Measurements from ENCODE around the gene CARMIL1.

The CARMIL1 gene

DNA sequence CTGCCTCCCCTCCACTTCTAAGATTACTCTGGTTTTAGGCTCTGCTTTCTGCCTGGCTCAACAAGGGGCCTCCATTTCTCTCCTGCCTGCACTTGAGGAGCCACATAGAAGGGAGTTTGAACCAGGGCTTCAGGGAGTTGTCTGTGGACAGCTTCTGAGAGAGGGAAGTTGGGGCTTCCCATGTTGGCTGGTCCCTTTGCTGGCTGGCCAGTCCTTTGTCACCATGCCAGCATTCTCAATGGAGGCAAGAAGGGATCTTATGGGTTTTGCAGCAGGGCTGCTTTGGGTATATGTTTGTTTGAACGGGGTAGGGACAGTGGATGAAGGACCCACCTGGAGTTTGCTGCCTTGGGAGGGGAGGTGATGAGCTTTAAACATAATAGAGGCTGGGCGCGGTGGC lies 124.9 kb downstream of the CARMIL1 start:
- no peak for DNase-seq (ENCODE audit: low read depth in 2 of 2, low spot score in 1 of 2)

DNA sequence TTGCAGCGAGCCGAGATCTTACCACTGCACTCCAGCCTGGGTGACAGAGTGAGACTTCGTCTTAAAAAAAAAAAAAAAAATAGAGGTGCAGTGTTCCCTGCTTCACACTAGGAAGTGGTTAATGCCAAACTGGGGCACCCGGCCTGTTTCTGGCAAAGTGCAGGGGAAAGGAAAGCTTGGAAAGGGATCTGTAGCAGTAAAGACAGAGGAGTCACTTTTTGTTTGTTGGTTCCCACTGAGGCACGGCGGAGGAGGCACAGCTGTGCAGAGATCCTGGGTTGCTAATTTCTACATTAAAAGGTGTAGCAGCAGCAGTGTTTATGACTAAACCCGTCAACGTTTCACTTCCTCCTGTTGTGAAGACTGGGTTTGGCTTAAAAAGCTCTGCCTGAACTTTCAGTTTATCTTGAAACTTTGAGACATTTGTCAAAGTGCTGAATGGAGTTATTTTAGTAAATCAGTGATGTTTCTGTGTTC lies 125.6 kb downstream of the CARMIL1 start:
- peak in 1 of 2 donors; percentile 8 for DNase-seq (ENCODE audit: low read depth in 2 of 2, low spot score in 1 of 2)

DNA sequence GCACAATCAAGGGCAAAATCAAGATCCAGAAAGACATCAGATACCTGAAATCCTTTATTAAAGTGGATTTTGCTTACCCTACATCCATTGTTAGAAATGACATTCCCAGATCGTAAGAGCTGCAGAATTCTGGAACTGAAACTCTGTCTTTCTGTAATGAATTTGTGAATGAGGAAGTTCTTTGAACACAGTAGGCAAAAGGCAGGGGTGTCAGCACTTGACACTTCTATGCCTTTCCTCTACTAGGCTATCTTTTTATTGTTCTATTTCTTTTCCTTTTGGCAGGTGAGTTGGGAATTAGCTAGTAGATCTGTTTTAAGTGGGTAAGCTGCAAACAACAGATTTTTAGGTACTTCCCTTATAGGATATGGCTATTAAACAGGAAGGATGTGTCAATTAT lies 126.3 kb downstream of the CARMIL1 start:
- DNase-seq (ENCODE audit: low read depth in 2 of 2, low spot score in 1 of 2), result no peak

DNA sequence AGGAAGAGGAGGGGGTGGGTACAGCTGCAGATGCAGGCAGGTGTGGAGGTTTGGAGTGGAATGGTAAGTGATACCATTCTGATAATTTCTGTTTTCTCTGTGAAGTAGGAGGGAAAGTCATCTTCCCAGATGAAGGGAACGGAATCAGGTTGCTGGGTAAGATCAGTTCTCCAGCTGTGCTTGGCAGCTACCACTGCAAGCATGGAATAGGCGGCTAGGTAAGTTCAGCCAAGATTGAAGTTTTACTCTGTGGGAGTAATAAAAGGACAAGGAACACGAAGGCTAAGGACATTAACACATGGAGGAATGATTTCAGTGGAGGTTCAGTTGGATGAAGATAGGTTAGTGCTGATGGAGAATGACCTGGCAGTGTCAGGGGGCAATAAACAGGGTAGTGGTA lies 128.3 kb downstream of the CARMIL1 start:
- no peak for DNase-seq (ENCODE audit: low read depth in 2 of 2, low spot score in 1 of 2)

GRCh38 chr6:25410102-25410501 lies 130.9 kb downstream of the CARMIL1 start:
- no peak for DNase-seq (ENCODE audit: low read depth in 2 of 2, low spot score in 1 of 2)

- DNase-seq (ENCODE audit: low read depth in 2 of 2, low spot score in 1 of 2), result no peak
Measured at GRCh38 chr6:25411316-25411950, 132.3 kb downstream of the CARMIL1 start.

DNA sequence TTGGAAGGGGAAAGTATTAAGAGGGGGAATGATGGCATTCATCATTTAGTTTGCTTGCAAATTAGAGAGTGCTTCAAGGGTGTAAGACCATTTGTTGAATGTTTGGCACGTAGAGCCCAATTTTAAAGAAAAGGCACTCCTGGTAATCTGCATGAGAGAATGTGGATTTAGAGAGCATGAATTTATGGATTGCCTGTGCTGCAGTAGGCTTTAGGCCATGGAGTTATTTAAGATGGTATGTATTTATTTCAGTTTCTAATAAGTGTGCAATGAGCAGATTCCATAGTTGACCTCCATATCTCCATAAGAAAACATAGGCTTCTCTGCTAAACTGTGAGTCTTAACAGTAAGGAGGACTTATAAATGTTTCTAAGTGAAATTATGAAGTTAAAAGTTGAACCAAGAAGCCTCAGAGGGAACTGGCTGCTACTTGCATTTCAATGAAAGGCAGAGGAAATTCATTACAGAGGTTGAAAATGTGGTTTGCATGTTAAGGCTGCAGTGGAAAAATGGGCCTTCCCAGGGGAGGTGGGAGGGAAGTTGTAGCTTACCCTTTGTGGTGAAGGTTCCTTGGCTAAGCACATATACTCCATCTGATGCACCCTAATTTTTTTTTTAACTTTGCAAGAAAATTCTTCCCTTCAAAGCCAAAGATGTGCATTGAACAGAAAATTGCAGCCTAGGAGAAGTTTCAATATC lies 134.2 kb downstream of the CARMIL1 start:
- no peak for DNase-seq (ENCODE audit: low read depth in 2 of 2, low spot score in 1 of 2)

DNA sequence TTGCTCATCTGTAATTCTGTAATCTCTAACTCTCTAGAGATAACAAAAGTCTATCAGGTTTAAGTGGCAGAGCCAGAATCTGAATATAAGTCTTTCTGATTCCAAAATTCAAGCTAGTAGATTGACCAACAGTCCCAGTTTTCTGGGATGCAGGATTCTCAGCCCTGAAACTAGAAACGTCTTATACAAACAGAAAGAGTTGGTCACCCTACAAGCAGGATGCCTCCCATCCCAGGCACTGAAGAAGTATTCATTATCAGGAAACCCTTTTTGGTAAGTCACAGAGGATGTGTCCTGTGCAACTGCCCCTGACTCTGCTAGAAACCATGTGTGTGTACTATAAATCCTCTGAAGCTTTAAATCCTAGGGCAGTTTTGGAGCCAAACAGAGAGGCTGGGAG lies 135.0 kb downstream of the CARMIL1 start:
- DNase-seq (ENCODE audit: low read depth in 2 of 2, low spot score in 1 of 2), result no peak

DNA sequence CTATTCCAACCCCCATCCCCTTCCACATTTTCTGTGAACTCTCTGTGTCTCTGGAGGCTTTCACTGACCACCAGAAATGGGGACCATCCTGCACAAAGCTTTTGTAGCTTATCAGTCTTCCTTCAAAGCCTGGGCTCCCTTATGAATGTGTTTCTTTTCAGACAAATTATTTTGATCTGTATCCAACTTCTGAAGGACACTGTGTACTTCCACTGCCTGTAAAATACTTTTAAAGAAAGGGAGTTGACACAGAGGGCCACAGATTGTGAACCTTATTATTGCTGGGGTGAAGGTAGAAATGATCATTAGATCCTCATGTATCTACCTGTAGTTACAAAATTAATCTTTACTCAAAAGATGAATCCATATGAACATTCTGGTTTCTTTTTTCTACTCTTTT lies 135.6 kb downstream of the CARMIL1 start:
- DNase-seq (ENCODE audit: low read depth in 2 of 2, low spot score in 1 of 2), result no peak

DNA sequence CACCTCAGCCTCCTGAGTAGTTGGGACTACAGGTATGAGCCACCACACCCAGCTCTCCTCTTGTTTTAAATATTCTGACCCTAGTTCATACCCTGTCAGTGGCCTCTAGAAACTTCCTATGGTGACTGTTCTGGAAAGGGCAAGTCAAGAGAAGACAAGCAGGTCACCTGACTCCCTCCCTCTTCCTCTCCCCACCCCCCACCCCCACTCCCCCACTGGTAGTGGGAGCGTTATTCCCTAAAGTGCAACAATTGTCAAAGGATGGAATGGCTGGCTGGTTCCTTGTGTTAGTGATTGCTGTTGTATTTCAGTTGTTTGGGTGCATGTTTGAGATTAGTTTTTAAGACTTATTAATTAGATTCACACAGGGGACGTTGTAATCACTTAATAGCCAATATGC lies 136.1 kb downstream of the CARMIL1 start:
- no peak for DNase-seq (ENCODE audit: low read depth in 2 of 2, low spot score in 1 of 2)

DNA sequence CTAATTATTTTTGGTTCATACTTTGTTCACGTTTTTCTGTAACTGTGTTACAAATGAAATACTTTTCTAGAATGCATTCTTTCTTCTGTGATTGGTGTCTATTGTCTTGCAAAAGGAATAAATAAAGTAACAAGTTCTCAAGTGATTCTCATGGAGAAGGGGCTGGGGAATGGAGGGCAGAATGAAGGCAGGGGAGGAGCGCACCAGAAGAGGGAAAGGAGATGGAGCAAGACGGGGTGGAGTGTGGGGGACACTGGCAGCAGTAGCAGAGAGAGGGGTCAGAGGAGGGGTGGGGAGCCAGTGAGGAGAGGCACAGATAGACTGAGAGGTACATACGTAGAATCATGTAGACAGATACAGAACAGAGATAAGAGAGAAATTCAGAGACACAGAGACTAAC lies 136.5 kb downstream of the CARMIL1 start:
- DNase-seq (ENCODE audit: low read depth in 2 of 2, low spot score in 1 of 2), result no peak

DNA sequence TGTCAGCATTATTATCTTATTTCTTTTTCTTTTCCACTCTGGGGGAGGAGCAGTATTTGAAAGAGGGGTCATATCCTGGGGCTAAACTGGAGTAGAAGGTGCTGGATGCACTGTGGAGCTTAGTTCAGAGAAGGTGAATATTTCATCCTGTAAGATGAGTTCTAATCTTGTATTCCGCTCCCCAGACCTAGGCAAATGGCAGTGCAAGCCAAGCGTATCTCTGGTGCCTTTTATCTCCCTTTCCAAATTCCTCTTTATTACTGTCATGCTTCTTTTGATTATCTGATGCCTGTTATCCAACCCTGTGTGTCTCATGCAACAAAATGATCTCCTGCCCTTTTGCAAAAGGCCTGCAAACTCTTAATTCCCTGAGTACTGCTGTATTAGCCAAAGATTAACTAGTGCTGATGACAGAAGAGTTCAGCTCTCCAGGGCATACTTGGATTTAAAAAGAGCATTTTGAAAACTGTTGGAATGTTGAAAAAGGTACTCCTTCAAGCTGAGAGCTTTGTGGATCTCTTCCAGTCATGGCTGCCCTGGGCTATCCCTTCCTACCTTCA lies 138.0 kb downstream of the CARMIL1 start:
- no peak for DNase-seq (ENCODE audit: low read depth in 2 of 2, low spot score in 1 of 2)

- DNase-seq (ENCODE audit: low read depth in 2 of 2, low spot score in 1 of 2), result no peak
Measured at GRCh38 chr6:25418454-25419052, 139.4 kb downstream of the CARMIL1 start.

GRCh38 chr6:25419879-25420278 lies 140.7 kb downstream of the CARMIL1 start:
- DNase-seq (ENCODE audit: low read depth in 2 of 2, low spot score in 1 of 2), result no peak

DNA sequence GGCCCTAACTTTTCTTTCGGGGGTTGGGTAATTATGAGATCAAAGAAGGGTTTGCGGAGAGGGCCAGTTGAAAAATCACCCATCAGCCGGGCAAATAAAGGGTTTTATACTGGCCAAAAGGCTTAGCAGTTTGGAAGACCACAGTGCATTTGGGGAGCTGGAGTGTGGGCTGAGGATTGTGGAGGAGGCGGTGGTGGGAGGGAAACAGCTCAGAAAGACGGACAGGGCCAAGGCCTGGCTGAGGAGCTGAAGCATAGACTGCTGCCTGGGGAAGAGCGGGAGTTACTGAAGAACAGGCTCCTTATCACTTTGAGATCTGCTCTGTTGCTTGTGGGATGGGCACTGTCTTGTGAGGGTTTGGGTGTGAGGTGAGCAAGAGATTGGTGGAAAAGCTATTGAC lies 144.2 kb downstream of the CARMIL1 start:
- no peak for DNase-seq (ENCODE audit: low read depth in 2 of 2, low spot score in 1 of 2)

DNA sequence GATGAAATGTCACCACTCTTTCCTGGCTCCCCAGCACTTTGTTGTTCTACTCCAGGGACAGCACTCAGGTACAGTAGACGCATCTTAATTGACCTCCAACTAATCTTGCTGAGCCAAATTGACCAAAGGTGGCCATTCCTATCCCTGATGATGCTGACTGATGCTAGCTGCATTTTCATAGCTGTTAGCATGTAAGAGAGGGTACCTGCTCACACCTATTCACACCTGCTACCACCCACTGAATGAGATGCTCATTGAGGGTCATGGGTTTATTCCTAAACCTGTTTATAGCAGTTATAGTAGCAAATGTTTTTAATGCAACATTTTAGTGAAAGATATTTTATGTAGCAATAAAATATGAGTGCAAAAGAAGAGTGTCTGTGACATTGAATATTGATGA lies 145.1 kb downstream of the CARMIL1 start:
- DNase-seq (ENCODE audit: low read depth in 2 of 2, low spot score in 1 of 2), result no peak

- DNase-seq (ENCODE audit: low read depth in 2 of 2, low spot score in 1 of 2), result no peak
Measured at GRCh38 chr6:25427549-25427948, 148.4 kb downstream of the CARMIL1 start.

DNA sequence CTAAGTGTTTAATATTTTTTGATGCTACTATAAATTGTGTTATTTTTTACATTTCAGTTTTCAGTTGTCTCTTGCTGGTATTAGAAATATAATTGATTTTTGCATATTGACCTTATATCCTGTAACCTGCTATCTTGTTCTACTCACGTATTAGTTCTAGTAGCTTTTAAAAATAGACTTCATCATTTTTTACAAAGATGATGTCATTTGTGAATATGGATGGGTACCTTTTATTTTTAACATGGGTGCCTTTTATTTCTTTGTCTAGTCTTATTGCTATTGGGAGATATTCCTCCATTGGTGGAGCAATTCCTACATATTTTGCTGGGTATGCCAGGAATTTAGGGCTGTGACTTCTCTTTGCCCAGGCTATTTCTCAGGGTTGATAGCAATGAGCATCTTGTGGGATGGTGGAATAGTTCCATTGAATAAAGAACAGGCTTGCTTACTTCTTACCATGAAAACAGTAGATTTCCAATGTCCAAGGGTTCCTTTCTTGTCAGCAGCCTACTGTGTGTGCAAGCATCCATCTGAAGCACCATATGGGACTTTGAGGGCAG lies 149.7 kb downstream of the CARMIL1 start:
- DNase-seq (ENCODE audit: low read depth in 2 of 2, low spot score in 1 of 2), result no peak

- DNase-seq (ENCODE audit: low read depth in 2 of 2, low spot score in 1 of 2), result no peak
Measured at GRCh38 chr6:25431306-25431974, 152.3 kb downstream of the CARMIL1 start.

GRCh38 chr6:25431975-25432307 lies 152.8 kb downstream of the CARMIL1 start:
- DNase-seq (ENCODE audit: low read depth in 2 of 2, low spot score in 1 of 2), result no peak

DNA sequence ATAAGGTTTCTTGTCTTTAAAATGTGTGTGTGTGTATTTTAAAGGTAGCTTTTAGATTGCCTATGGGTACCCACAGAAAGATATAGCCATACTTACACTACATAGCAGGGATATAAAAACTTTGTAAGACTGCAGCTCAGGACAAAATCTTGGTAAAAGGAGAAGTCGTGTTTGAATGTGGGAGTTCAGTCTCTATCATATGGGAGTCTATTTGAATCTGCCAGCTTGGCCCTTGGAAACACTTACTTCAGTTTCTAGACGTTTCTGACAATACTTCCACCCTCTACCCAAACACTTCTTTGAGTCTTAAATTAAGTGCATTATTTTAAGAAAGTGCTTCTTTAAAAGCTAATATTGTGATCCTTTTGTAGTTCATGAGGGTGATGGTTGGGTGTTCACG lies 155.7 kb downstream of the CARMIL1 start:
- DNase-seq (ENCODE audit: low read depth in 2 of 2, low spot score in 1 of 2), result no peak

Measured in stimulated activated CD8-positive, alpha-beta memory T cell treated with anti-CD3 and anti-CD28 coated beads, Interleukin-4, amount 100 ng/mL, for 1 hour (primary cell).